Effector CD4-positive, alpha-beta T cell (primary cell): ENCODE data around the gene ARPC5.

Source experiments
- DNase-seq: peaks from one replicate; pipeline ENCODE4 v3.0.0-alpha.2; 2020

The ARPC5 gene

DNA sequence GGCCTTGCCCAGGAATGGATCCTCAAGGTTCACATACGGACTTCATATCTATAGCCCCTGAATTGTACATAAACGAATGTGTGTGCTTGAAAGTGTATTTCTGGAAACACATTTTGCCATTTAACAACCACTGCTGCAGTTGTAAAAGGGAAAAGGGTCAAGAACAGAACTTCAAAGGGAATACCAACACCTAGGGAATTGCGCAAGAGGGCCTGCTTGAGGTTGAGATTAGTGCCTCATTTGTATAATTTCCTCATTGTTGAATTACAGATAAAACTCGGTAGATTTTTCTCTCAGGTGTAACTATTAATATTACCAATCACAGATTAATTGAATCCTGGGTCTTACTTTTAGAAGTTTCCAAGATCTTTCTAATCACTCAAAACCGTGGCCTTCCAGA, 51.4 kb downstream of the ARPC5 start:
- no peak for DNase-seq

DNA sequence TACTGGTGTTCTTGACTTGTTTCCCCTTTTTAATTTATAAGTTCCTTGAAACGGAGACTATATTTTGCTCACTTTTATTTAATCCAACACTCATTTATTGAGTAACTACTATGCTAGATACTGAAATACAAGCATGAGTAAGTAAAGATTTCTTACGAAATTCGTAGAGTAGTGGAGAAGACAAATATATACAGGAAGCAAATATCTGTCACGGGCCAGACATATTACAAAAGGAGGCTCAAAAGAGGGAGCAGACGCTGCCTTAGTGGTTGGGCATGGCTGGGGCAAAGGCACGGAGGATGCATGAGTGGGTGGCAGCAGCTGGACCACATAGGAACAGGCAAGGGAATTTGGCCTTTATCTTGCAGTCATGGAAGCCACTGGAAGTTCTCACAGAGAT, 52.1 kb downstream of the ARPC5 start:
- DNase-seq: no peak

DNA sequence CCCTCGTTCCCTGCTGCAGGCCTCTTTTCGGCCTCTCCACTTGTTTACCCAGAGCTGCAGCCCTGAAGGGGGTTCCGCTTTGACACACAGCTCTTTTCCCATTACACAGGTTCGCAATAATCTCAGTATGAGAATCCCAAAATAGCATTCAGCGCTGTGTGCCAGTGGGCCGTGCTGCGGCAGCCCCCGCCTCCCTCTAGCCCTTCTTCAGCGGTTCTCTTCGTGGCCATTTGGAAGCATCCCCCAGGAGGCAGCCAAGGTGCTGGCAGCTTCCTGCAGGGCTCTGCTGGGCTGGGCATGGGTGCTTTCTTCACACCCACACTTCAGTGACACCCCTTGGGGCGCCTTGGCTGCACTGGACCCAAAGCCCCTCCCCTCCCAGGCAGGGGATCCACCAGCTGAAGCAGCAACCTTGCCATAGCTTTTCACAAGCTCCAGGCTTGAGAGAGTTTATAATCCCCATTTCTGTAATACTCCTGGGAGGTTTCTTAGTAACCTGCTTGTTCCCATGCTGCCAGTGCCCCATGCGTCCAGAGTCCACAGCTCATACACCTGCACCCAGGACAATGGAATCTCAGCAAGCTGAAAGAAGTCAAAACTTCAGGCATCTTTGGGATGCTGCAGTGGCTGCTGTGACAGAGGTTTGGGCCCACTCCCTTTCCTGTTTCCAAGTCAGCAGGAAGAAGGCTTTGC, 53.4 kb downstream of the ARPC5 start:
- no peak for DNase-seq

DNA sequence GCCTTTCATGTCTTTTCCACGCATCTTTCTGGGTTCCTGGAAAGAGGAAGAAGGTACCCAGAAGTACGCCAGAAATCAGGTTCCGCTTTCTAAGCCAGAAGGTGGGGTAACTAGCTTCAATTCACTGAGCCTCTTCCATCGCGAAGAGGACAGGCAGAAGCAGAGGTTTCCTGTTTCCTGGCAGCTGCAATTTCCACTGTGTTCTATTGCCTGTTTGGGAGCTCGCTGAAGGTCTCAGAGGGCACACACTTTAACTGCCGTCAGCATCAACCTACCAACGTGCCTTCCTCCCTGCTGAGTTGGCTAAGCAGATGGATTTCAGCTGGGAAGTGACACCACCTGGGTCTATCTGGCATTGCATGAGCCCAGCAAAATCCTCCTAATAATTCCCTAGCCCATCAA, 55.3 kb downstream of the ARPC5 start:
- DNase-seq: no peak

DNA sequence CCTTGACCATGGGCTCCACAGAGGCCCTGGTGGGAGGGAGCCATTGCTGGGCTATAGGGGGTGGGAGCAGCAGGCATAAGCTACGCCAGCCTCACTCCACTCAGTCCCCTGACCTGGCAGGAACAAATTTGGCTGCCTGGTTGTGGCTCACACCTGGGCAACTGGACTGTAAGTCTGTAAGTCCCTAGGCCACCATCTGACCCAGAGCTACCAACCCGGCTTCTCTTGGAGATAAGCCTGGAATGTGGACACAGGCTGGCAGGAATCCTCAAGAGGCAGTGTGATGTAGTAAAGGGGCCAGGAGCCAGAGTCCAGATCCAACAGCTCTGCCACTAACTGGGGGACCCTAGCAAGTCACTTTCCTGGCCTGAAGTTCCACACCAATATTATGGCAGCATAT, 56.7 kb downstream of the ARPC5 start:
- no peak for DNase-seq

DNA sequence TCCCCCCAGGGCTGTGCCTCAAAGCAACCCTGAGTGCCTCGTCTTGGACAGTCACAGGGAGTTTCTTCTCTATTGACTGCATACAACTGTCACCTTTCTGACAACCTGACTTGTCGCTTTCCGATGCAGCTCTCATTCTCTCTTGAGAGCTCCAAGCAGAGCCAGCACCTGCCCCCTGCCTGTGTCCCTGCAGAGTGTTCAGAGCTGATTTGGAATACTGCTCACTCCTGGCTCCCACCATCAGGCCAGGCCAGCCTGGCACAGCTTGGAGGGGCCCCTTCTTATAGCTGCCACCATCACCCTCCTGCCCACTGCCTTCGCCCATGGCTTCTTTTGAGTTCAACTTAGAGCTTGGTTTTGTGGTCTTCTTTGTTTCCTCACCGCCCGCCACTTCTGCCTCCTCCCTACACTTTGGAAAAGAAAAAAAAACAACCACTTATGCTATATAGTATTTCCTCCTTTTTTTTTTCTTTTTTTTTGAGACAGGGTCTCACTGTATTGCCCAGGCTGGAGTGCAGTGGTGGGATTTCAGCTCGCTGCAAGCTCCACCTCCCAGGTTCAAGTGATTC, 57.6 kb downstream of the ARPC5 start:
- no peak for DNase-seq

DNA sequence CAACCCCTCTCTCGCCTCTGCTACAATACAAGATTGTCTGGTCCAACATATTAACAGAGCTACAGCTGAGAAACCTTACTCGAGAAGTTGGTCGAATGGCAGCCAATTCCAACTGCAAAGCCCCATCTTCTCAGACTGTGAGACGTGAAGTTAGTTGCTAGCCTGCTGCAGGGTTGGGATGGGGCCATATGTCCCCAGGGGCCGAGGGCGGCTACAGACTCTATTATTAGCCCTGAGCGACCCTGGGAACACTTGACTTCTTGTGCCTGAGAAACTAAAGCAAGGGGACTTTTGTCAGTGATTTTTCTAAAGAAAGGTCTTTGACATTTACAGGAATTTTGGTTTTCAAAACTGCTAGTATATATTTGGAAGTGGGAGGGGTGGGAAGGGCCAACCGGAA, 59.0 kb downstream of the ARPC5 start:
- no peak for DNase-seq

DNA sequence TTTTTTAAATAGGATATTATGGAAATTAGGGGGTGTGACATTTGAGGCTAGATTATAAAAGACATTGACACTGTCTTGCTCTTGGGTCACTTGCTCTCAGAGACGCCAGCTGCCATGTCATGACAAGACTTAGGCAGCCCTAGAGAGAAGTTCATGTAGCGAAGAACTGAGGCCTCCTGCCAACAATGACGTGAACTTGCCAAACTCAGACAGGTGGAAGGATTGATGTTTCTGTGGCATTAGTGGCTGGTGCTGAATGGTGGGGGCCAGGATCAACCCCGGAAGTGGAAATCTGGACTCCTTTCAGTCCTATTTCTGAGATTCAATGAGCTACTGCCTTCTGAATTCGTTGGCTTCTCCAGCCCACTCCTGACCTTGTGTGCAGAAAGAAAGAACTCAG, 60.0 kb downstream of the ARPC5 start:
- no peak for DNase-seq

DNA sequence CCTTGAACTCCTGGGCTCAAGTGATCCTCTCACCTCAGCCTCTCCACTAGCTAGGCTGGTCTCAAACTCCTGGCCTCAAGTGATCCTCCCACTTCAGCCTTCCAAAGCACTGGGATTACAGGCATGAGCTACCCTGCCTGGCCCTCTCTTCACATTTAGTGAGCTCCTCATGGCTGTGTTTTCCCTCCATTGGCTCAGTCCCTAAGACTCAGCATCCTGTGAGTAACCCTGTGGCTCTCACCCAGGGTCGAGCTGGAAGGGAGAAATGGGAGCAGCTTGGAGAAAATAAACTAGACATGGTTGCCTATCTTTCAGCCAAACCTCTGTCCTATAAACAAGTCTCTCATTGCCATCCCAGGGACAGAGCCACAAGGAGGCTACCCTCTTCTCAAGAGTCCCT, 62.9 kb downstream of the ARPC5 start:
- no peak for DNase-seq

DNA sequence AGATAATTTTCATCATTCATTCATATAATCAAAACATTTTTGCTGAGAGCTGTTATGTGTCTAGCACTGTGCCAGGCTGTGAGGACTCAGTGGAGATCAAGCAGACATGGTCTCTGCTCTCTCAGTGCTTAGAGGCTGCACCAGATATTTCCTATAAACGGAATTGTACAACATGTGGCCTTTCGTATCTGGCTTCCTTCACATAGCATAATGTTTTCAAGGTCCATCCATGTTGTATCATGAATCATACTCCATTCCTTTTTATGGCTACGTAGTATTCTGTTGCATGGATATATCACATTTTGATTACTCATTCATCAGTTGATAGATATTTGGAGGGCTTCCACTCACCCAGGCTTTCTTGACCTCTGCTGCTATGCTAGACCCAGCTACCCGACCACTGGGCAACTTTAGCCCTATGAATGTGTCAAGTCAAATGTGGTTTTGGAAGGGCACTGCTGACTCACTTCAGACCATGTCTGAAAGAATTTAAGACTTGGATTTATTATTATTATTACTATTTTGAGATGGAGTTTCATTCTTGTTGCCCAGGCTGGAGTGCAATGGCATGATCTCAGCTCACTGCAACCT, 63.8 kb downstream of the ARPC5 start:
- no peak for DNase-seq
